Activated T-cell treated with anti-CD3 and anti-CD28 coated beads, Interleukin-2, amount 50 U/mL, for 72 hours (primary cell): ENCODE data around the gene P2RY12. TPM values are rescaled to one million over a fixed set of nuclear protein-coding genes. Genes with fewer than 3 reads are reported as not detected.

Source experiments
- ATAC-seq, 2 donors: fragments of 150-1000 bp; cut with Tn5 transposase; replicated peaks in 1 of 2; 2 replicates each; pipeline ENCODE4 v1.10.0; 2021; ENCODE audit warnings: moderate library complexity in 2 of 2, mild to moderate bottlenecking in 1 of 2
- DNase-seq, 2 donors: peaks; one replicate each; pipeline ENCODE4 v3.0.0; 2021 to 2022; ENCODE audit warnings: mixed read lengths in 1 of 2
- H3K27ac Mint-ChIP-seq: one replicate; pipeline ENCODE4 v1.8.0; 2022; ENCODE audit warnings: mild to moderate bottlenecking, moderate library complexity, mixed read lengths
- H3K27me3 Mint-ChIP-seq: one replicate; pipeline ENCODE4 v1.8.0; 2022; ENCODE audit warnings: low read depth, mixed read lengths
- H3K36me3 Mint-ChIP-seq, 2 donors: one replicate each; pipeline ENCODE4 v1.8.0; 2022; ENCODE audit warnings: mixed read lengths in 2 of 2, mild to moderate bottlenecking in 1 of 2; ENCODE audit not compliant: insufficient read depth in 2 of 2
- H3K4me1 Mint-ChIP-seq: one replicate; pipeline ENCODE4 v1.8.0; 2022; ENCODE audit warnings: low read depth, mixed read lengths
- H3K4me3 Mint-ChIP-seq, 2 donors: one replicate each; pipeline ENCODE4 v1.8.0; 2022; ENCODE audit warnings: mild to moderate bottlenecking in 2 of 2, mixed read lengths in 2 of 2, moderate library complexity in 2 of 2
- H3K9me3 Mint-ChIP-seq, 2 donors: one replicate each; pipeline ENCODE4 v1.8.0; 2022; ENCODE audit warnings: mixed read lengths in 2 of 2
- total RNA-seq, 2 donors: library from RNA; stranded (reverse); gene quantifications; one replicate each; pipeline ENCODE4 v1.2.3, GENCODE V29; 2022

P2RY12 gene
- total RNA-seq, 2 donors from 2014 or later: not detected

DNA sequence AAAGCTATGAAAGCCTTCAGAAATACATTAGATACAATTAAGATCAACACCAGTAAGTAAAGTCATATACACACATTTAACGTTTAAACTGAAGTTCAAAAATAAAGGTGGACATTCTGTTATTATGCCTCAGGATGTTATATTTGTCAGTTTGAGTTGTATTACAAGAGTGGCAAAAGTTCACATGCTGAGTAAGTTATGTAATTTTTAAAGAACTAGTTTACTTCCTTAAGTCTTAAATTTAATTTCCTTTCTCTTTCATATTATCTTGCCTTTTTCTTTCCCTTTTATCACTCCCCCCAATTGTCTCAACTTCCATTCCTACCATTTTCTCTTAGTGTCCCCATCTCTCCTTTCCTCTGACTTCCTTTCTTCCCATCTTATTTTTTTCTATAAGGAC is 63.0 kb downstream of the P2RY12 start:
- ATAC-seq: no peak
- peaks cover 47% of the 10 kb centered on the region for H3K4me1 Mint-ChIP-seq
- peaks cover 23% of the 10 kb centered on the region for H3K27me3 Mint-ChIP-seq
- peak overlapping the region; percentile 72 for H3K27ac Mint-ChIP-seq
- DNase-seq: no peak
- H3K36me3 Mint-ChIP-seq: peaks cover 0 to 6% of the 10 kb centered on the region in 2 donors
- H3K4me3 Mint-ChIP-seq: peak overlapping the region in 1 of 2 donors; percentile 46
- peaks cover 1 to 4% of the 10 kb centered on the region in 2 donors for H3K9me3 Mint-ChIP-seq

DNA sequence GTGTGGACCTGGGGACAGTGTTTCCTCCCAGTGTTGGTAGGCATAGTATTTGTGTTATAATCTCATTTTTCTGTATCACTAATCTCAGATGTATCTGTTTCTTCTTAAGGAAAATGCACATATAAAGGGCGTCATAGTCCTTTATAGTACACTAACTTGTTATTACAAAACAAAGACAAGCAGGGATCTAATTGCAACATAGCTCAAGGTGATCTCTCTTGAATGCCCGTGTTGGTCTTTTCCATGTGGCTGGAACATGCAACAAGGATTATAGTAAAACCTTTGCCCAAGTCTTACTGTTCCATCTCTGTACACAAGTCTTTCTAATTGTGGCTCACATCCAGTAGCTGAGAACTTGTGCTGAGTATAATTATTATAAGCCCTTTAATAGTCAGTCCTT is 64.4 kb downstream of the P2RY12 start:
- no peak for DNase-seq
- Mint-ChIP-seq H3K27ac (peak overlapping the region; percentile 90), H3K36me3 (peaks cover 0 to 6% of the 10 kb centered on the region in 2 donors), H3K9me3 (peaks cover 1 to 4% of the 10 kb centered on the region in 2 donors), H3K27me3 (peaks cover 18% of the 10 kb centered on the region), H3K4me1 (peaks cover 61% of the 10 kb centered on the region), H3K4me3 (peak overlapping the region in 1 of 2 donors; percentile 64)
- ATAC-seq: no peak

DNA sequence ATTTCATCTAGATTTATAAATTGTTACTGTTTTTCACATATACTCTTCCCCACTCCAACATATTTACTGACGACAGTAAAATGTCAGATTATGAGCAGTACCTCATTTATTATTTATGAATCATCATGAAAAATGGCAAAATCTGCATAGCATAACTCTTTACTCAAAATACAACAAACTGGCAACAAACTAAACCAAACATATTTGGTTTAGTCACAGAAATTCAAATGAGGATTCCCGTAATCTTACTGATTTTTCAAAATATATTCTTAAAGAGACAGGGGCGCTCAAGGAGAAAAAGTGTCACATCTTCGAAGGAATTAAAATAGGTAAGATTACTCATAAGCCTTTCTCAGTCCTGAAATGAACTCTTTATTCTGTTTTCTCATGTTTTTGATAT is 64.9 kb downstream of the P2RY12 start:
- no peak for DNase-seq

DNA sequence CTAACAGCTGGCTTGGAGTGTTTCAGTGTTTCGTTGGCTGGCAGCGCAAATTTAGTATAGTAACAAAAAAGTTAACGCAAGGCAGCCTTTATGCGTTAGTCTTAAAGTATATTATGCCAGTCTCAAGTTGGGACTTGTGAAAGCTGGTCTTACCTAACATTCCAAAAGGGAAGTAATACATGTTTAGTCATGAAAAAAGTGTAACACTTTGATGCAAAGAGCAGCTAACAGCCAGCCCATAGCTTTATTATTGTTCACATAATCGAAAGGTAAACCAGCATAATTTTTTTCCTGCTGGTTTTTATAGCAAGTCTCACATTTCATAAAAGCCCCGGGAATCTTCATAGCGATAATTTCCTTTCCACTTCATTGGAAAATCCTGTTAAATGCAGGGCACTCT is 65.6 kb downstream of the P2RY12 start:
- ATAC-seq: no peak
- Mint-ChIP-seq H3K27ac (peak overlapping the region; percentile 90), H3K9me3 (peaks cover 1 to 4% of the 10 kb centered on the region in 2 donors), H3K4me1 (peaks cover 62% of the 10 kb centered on the region), H3K4me3 (no peak overlapping the region), H3K36me3 (peaks cover 0 to 6% of the 10 kb centered on the region in 2 donors), H3K27me3 (peaks cover 19% of the 10 kb centered on the region)
- DNase-seq: no peak

More for the DNA sequence above, 64.9 kb downstream of the P2RY12 start:
- H3K36me3 Mint-ChIP-seq: peaks cover 0 to 6% of the 10 kb centered on the region in 2 donors
- H3K27ac Mint-ChIP-seq: peak overlapping the region; percentile 90
- ATAC-seq: no peak
- H3K4me3 Mint-ChIP-seq: peak overlapping the region; percentile 35 to 64
- peaks cover 22% of the 10 kb centered on the region for H3K27me3 Mint-ChIP-seq
- H3K9me3 Mint-ChIP-seq: peaks cover 1 to 4% of the 10 kb centered on the region in 2 donors
- peaks cover 65% of the 10 kb centered on the region for H3K4me1 Mint-ChIP-seq

DNA sequence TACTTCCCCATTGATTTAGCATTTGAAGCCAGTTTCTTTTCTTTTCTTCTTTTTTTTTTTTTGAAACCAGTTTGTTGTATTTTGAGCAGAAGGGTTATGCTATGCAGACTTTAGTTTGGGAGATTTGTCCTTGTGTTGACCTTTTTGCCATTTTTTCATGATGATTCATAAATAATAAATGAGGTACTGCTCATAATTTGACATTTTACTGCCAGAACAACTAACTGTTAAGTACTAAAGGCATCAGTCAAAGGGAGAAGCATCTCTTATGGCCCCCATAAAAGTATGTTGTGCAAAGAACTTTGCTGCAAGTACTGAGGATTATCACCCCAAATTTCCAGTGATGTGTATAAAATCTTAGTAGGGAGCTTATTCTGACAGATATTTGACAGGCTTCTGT is 66.2 kb downstream of the P2RY12 start:
- H3K9me3 Mint-ChIP-seq: peaks cover 0 to 2% of the 10 kb centered on the region in 2 donors
- DNase-seq: no peak
- peaks cover 55% of the 10 kb centered on the region for H3K4me1 Mint-ChIP-seq
- peak overlapping the region in 1 of 2 donors; percentile 54 for H3K4me3 Mint-ChIP-seq
- no peak for ATAC-seq
- peaks cover 0 to 6% of the 10 kb centered on the region in 2 donors for H3K36me3 Mint-ChIP-seq
- H3K27ac Mint-ChIP-seq: peak overlapping the region; percentile 56
- H3K27me3 Mint-ChIP-seq: peaks cover 12% of the 10 kb centered on the region

DNA sequence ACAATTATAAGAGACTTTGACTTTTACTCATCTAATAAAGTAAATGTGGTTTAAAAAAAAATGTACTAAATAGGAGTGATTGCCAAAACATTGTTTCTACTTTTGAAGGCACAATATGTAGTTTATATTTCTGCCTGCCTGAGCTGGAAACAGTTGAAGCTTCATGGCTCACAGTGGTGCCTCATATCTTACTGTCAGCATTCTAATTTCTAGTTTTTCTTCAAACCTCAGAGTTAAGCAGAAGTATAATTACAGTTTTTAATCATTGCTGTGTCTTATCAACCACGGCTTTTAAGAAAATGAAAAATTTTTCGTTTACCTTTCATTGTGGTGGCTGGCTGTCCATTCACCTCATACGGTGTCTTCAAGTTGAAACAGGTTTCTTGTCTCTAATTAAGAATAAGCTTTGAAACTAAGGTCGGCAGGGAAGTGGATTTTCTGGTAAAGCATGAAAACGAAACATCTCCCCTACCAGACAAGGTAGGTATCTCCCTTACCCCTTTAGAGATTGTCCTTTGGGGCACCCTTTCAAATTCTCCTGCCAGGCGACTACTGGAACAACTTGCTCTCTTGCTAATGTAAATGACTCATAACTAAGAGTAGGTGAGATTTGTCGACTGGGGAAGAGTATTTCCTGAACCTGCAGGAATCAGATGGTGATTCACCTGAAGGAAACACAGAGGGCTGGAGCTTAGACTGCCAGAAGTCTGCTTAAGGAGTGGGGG is 68.1 kb downstream of the P2RY12 start, which contains the start of gene GPR87:
GPR87 (minus strand) TSS at position 554 of the 725 bp plus-strand sequence. CDS start 16,720 bp downstream, outside the sequence.
- Mint-ChIP-seq H3K4me3 (peak within 1 kb of the TSS; percentile 60 to 88), H3K27me3 (peaks cover 6% of the 10 kb centered on the region), H3K27ac (peak within 1 kb of the TSS; percentile 97), H3K9me3 (no peaks in the 10 kb centered on the region), H3K4me1 (peaks cover 48% of the 10 kb centered on the region), H3K36me3 (no peaks in the 10 kb centered on the region)
- DNase-seq (peak; percentile 50 to 56), ATAC-seq (peak; percentile 82 to 85)

DNA sequence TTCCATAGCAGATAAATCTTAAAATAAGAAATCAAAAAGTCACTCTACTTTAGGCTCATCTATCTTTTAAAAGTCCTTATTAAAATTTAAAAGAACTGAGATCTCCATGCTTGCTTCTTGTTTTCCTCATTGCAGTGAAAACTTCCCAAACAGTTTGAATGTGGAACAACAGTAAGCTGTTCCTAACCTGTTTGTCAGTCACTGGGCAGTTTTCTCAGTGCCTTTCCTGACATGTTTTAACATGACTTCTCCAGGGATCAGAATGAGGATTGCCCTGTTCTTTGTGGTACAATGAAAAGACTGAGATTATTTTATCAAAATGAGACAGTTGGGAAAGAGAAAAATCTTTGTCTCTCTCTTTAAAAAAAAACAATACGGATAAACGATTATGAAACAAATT is 68.7 kb downstream of the P2RY12 start:
- Mint-ChIP-seq H3K27ac (peak overlapping the region; percentile 97), H3K9me3 (no peaks in the 10 kb centered on the region), H3K36me3 (no peaks in the 10 kb centered on the region), H3K4me1 (peaks cover 44% of the 10 kb centered on the region), H3K4me3 (peak overlapping the region; percentile 60 to 88), H3K27me3 (peaks cover 6% of the 10 kb centered on the region)
- DNase-seq (no peak), ATAC-seq (no peak)

DNA sequence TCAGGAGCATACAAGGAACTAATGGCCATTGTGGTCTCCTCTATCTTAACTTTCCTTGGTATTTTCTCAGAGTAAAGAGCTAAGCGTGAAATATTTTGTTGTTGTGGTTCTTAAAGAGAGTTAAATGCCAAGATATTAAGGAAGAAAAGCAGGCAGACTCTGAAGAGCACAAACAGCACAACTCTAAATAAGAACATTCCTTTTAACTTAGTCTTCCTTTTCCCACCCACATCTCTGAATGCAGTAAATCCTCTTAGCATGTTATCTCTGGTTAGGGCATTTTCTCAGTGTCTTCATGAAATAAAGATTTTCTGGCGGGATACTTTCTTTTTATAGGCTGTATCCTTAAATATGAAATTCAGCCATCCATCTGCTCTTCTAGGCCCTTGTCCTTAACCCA is 69.4 kb downstream of the P2RY12 start:
- Mint-ChIP-seq H3K4me1 (peaks cover 37% of the 10 kb centered on the region), H3K9me3 (no peaks in the 10 kb centered on the region), H3K27me3 (peaks cover 6% of the 10 kb centered on the region), H3K27ac (peak overlapping the region; percentile 97), H3K36me3 (no peaks in the 10 kb centered on the region), H3K4me3 (peak overlapping the region; percentile 25 to 88)
- ATAC-seq (no peak), DNase-seq (no peak)

DNA sequence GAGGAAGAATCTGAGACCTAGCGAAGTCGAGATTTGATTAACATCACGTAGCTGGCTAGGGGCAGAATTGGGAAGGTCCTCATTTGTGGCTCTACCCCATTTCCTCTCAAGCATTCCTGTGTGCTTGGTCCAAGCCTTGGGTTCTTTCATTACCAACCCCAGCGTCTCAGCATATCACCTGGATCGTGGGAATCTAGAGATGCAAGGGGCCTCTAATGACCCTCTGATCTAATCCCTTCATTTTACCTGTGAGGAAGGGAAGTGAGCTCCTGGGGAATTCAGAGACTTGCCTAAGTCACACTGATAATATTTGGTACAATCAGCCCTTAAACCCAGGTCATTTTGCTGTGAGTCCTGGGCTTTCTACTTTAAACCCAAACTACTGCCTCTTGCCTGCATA is 70.0 kb downstream of the P2RY12 start:
- DNase-seq (no peak), ATAC-seq (no peak)
- Mint-ChIP-seq H3K27me3 (peaks cover 6% of the 10 kb centered on the region), H3K4me1 (peaks cover 33% of the 10 kb centered on the region), H3K27ac (peak overlapping the region; percentile 97), H3K9me3 (no peaks in the 10 kb centered on the region), H3K36me3 (no peaks in the 10 kb centered on the region), H3K4me3 (peak overlapping the region in 1 of 2 donors; percentile 88)

DNA sequence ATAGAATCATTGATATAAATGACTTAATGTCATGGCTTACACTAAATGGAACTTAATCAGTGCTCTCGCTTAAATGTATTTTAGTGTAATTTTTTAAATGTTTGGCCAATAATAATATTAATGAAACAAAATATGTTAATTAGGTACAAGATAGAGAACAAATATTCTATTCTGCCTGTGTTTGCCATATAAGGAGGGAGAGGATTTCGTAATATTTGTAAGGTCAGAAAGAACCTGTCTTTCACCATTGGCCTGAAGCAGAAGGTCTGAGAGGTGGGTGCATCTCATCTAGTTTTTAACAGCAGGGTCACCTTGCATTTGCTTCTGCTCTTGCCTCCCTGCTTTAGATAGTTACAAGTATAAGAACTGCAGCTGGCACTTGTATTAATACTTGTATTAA is 70.4 kb downstream of the P2RY12 start:
- H3K36me3 Mint-ChIP-seq: no peaks in the 10 kb centered on the region
- DNase-seq (no peak), ATAC-seq (no peak)
- H3K27ac Mint-ChIP-seq: no peak overlapping the region
- peaks cover 6% of the 10 kb centered on the region for H3K27me3 Mint-ChIP-seq
- H3K4me1 Mint-ChIP-seq: peaks cover 35% of the 10 kb centered on the region
- no peaks in the 10 kb centered on the region for H3K9me3 Mint-ChIP-seq
- H3K4me3 Mint-ChIP-seq: peak overlapping the region in 1 of 2 donors; percentile 31

DNA sequence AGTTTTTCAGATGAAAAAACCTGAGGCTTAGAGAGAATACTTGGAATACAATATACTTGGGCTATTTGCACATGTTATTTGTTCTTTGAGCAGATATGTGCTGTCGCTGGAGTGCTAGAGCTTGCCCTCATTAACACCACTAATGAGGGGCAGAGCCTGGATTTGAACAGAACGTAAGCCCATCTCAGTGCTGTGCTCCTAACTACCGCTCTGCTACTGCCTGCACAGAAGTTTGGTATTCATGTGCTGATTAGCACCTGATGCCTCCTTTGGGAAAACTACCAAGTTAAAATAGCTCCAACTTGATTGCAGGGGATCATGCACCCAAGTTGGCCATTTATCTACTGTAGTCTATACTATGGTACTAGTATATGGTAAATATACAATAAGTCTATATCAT is 71.6 kb downstream of the P2RY12 start:
- ATAC-seq (no peak), DNase-seq (no peak)
- Mint-ChIP-seq H3K27ac (no peak overlapping the region), H3K9me3 (no peaks in the 10 kb centered on the region), H3K4me3 (no peak overlapping the region), H3K36me3 (no peaks in the 10 kb centered on the region), H3K4me1 (peaks cover 42% of the 10 kb centered on the region), H3K27me3 (peaks cover 6% of the 10 kb centered on the region)

DNA sequence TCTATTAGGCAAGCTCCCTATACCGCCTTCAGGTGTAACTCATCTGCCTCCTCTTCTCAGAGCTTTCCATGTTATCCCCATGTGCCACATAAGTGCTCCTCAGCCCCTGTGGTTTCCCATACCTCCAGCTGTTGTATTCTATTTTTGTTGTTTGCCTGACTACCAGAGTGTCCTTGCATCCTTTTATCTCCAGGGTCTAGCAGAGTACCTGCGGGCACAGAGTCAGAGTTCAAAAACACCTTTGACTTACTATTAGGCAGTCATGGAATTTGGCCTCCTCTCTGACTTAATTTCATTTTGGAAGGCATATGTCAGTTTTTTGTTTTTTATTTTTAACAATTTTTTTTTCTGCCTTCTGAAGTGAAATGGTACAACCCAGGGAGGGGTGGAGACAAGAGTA is 75.0 kb downstream of the P2RY12 start:
- H3K4me1 Mint-ChIP-seq: peaks cover 49% of the 10 kb centered on the region

DNA sequence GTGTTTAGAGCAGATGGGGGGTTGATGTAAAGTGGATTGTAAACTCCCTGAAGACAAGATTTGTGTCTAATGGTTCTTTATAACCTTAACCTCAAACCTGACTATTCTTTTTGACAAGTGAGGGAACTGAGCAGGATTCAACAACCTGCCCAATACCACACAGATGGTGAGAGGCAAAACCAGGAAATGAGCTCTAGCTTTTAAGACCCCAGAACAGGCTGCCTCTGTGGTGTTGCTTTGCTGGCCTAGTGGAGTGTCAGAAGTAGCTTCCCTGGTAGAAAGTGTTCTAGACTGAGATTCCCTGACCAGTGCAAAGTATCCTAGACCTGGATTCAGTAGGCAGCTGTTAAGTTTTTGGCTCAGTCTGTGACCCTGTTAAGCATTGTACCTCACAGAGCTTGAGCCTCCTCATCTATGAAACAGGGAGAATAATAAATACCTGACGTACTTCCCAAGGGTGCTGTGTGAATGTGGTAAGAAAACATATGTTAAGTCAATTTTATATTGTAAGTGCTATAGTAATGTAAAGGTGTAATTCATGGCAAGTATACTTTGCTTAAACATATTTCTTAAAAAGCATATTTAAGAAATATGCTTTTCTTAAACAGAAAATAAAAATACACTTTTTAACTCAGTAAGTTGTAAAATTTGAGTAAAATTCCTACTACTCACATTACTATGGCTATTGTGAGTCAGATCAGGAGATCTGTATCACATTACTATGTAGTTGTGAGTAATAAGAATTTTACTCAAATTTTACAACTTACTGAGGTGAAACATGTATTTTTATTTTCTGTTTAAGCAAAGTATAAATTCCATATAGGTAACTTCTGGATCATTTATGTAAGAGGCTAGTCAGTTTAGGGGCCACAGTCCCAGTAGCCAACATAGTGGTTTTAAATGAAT is 76.7 kb downstream of the P2RY12 start:
- peak overlapping the region; percentile 85 for H3K27ac Mint-ChIP-seq
- peak overlapping the region; percentile 61 to 72 for H3K4me3 Mint-ChIP-seq
- peaks cover 8% of the 10 kb centered on the region for H3K27me3 Mint-ChIP-seq
- DNase-seq: no peak
- no peaks in the 10 kb centered on the region for H3K36me3 Mint-ChIP-seq
- no peaks in the 10 kb centered on the region for H3K9me3 Mint-ChIP-seq
- peak; percentile 56 to 64 for ATAC-seq
- H3K4me1 Mint-ChIP-seq: peaks cover 62% of the 10 kb centered on the region

More for the DNA sequence above, 75.0 kb downstream of the P2RY12 start:
- Mint-ChIP-seq H3K9me3 (no peaks in the 10 kb centered on the region), H3K27me3 (no peaks in the 10 kb centered on the region), H3K36me3 (no peaks in the 10 kb centered on the region), H3K4me3 (no peak overlapping the region), H3K27ac (peak overlapping the region; percentile 85)
- no peak for DNase-seq
- ATAC-seq: no peak
